DMS153 treated with DMSO at 0.1 percent for 48 hours (cell line): ENCODE measurements around the gene ASPG.

Source experiments
- DNase-seq: peaks from one replicate; lab custom pipeline; 2025; ENCODE audit not compliant: unreplicated experiment; lab: John Stamatoyannopoulos, UW

Gene ASPG

GRCh38 chr14:104105071-104105821, 19.7 kb downstream of the ASPG start:
- no peak for DNase-seq

- no peak for DNase-seq
Measured at GRCh38 chr14:104105822-104106470, 20.4 kb downstream of the ASPG start.

GRCh38 chr14:104106471-104106991, 21.0 kb downstream of the ASPG start:
- no peak for DNase-seq

- DNase-seq = no peak
Measured at GRCh38 chr14:104107101-104107581, 21.6 kb downstream of the ASPG start.

- no peak for DNase-seq
Measured at GRCh38 chr14:104107611-104108569, 22.4 kb downstream of the ASPG start.

- DNase-seq = no peak
Measured at GRCh38 chr14:104108570-104109541, 23.4 kb downstream of the ASPG start.

GRCh38 chr14:104109731-104110361, 24.3 kb downstream of the ASPG start:
- no peak for DNase-seq

- no peak for DNase-seq
Measured at GRCh38 chr14:104110491-104111209, 25.1 kb downstream of the ASPG start.

- DNase-seq = no peak
Measured at GRCh38 chr14:104111301-104112112, 26.0 kb downstream of the ASPG start.

GRCh38 chr14:104112113-104112505, 26.6 kb downstream of the ASPG start:
- no peak for DNase-seq

- DNase-seq = no peak
Measured at GRCh38 chr14:104112609-104113571, 27.4 kb downstream of the ASPG start.

GRCh38 chr14:104113631-104114420, 28.3 kb downstream of the ASPG start:
- DNase-seq = no peak

GRCh38 chr14:104114421-104115130, 29.1 kb downstream of the ASPG start:
- no peak for DNase-seq

- DNase-seq = no peak
Measured at GRCh38 chr14:104115131-104115600, 29.7 kb downstream of the ASPG start.

GRCh38 chr14:104115691-104116287, 30.3 kb downstream of the ASPG start:
- no peak for DNase-seq
